Activated CD4-positive, alpha-beta T cell treated with anti-CD3 and anti-CD28 coated beads, Interleukin-2, amount 10 ng/mL, durations not matched to agents 24 days and 14 days (primary cell): ENCODE results near the gene LINGO1. TPM values are rescaled to one million over a fixed set of nuclear protein-coding genes. Genes with fewer than 3 reads are reported as not detected.
A peak's percentile ranks its signal among the peaks of the same experiment; 100 is the strongest.

Experiments used
- DNase-seq: peaks from one replicate; pipeline ENCODE4 v3.0.0; 2022
- H3K27ac Mint-ChIP-seq: one replicate; pipeline ENCODE4 v1.8.0; 2022; ENCODE audit warnings: mild to moderate bottlenecking, mixed read lengths
- H3K27me3 Mint-ChIP-seq: one replicate; pipeline ENCODE4 v1.8.0; 2022; ENCODE audit warnings: mixed read lengths
- H3K36me3 Mint-ChIP-seq: one replicate; pipeline ENCODE4 v1.8.0; 2022; ENCODE audit warnings: low read depth, mild to moderate bottlenecking, mixed read lengths
- H3K4me1 Mint-ChIP-seq: one replicate; pipeline ENCODE4 v1.8.0; 2021; ENCODE audit warnings: mixed read lengths
- H3K4me3 Mint-ChIP-seq: one replicate; pipeline ENCODE4 v1.8.0; 2022; ENCODE audit warnings: mild to moderate bottlenecking, moderate library complexity, mixed read lengths
- H3K9me3 Mint-ChIP-seq: one replicate; pipeline ENCODE4 v1.8.0; 2021; ENCODE audit warnings: mixed read lengths
- intact Hi-C: fragments of 100-400 bp; cut with micrococcal nuclease; formaldehyde crosslinking; loops from one replicate; pipeline ENCODE4 v1.15.1; 2023
- total RNA-seq: library from RNA; stranded (reverse); gene quantifications from 2 replicates; pipeline ENCODE4 v1.2.3, GENCODE V29; 2022

LINGO1 gene
- total RNA-seq, 1 donor from 2014 or later, result not detected

DNA sequence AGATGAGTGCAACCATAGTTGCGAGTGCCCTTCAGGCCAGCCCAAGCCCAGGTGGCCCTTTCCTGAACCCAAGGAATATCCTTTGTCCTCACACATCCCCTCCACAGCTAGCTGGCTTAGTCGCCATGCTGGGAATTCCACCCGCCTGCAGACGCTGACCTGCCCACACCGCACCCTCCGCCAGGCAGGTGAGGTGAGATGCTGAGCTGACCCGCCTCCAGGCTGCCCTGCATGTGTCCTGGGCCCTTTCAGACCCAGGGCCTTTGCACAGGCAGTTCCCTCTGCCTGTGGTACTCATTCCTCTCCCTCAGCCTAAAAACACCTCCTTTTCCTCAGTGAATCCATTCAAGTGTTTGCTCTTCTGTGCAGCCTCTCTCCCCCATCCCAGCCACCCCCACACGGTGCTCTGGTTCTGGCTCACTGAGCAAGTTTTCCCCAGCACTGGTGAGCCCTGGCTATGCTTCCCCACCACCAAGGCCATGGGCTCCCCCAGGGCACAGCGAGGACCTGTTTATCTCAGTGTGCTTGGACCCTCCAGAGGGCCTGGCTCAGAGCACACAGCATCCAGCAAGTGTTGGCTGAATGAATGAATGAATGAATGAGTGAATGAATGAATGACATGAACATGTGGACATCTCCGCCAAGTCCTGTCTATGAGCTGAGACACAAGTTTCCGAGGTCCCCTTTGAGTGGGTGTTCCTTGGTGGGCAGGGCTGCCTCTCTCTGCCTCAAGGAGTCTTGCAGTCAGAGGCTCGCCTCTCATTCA is 33.0 kb upstream of the LINGO1 start:
- Mint-ChIP-seq H3K9me3 (no peaks in the 10 kb centered on the region), H3K4me3 (no peak overlapping the region), H3K27me3 (peaks cover 5% of the 10 kb centered on the region), H3K4me1 (no peaks in the 10 kb centered on the region), H3K36me3 (no peaks in the 10 kb centered on the region), H3K27ac (no peak overlapping the region)
- intact Hi-C loops, result no loop called here
- DNase-seq, result no peak

GRCh38 chr15:77664428-77664827 is 31.7 kb upstream of the LINGO1 start:
- peaks cover 5% of the 10 kb centered on the region for H3K27me3 Mint-ChIP-seq
- no peaks in the 10 kb centered on the region for H3K9me3 Mint-ChIP-seq
- H3K4me1 Mint-ChIP-seq, result no peaks in the 10 kb centered on the region
- H3K27ac Mint-ChIP-seq, result no peak overlapping the region
- DNase-seq, result no peak
- H3K4me3 Mint-ChIP-seq, result no peak overlapping the region
- intact Hi-C loops, result no loop called here
- no peaks in the 10 kb centered on the region for H3K36me3 Mint-ChIP-seq

DNA sequence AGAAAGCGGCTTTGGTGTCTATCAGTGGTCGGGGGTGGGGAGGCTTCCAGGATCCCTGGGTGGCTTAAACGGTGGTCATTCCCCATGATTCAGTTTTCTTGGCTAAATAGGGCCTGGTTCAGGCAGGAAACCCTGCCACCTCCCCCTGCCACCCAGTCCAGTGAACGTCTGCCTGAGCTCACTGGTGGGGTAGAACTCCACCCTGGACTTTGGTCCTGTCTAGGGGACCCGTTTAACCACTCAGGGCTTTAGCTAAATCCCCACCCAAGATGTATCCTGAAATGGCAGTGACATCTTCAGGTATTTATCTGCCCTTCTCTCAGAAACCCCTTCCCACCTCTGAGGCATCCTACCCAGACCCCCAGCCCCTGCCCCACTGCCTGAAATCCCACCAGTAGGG is 30.5 kb upstream of the LINGO1 start:
- no peak overlapping the region for H3K27ac Mint-ChIP-seq

DNA sequence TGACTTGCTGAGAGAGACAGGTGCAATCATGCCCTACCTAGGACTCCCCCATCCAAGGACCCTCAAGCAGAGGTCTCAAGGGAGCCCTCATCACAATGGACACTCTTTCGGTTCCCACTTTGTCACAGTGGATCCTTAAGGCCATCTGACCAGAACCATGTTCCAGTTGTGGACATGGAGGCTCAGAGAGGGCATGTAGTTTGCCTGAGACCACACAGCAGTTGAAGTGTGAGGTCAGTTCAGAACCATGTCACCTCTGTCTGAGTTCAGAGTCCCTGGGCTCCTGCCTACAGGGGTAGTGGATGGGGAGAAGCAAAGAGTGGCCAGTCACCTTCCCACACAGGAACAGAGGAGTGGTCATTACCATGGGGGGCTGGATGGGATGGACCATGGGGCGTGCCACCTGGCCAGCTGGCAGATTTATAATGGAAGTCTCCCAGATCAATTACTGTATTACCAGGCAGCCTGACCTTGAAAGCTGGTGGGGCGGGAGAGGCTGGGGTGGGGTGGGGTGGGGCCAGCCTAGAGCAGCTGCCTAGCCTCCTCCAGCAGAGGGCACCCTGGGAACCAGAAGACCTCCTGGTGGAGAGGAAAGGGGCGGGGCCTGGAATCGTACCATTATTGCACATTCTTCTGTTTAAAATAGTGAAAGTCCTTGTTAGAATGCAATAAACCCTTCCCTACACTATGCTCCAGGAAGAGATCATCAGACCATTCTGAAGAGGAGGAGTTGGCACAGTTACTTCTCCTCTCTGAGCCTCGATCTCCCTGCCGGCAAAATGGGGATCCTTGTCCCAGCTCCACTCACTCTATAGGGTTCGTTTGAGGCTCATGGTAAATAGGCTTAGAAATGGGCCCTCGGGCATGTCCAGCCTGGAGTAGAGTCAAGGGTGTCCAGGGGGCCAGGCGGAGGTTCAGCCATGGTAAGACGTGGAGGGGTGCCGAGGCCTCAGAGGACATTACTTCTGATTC is 26.9 kb upstream of the LINGO1 start:
- no peaks in the 10 kb centered on the region for H3K4me1 Mint-ChIP-seq
- no peaks in the 10 kb centered on the region for H3K36me3 Mint-ChIP-seq
- H3K9me3 Mint-ChIP-seq, result no peaks in the 10 kb centered on the region
- peaks cover 5% of the 10 kb centered on the region for H3K27me3 Mint-ChIP-seq
- no peak overlapping the region for H3K4me3 Mint-ChIP-seq
- H3K27ac Mint-ChIP-seq, result no peak overlapping the region
- intact Hi-C loops, result loop anchor here (10.0 kb wide), 1 partner anchor 65 kb away; no protein-coding TSS in a partner anchor
- peak; percentile 62 for DNase-seq

More for the DNA sequence above, 30.5 kb upstream of the LINGO1 start:
- no peak overlapping the region for H3K4me3 Mint-ChIP-seq
- H3K36me3 Mint-ChIP-seq, result no peaks in the 10 kb centered on the region
- peaks cover 5% of the 10 kb centered on the region for H3K27me3 Mint-ChIP-seq
- H3K4me1 Mint-ChIP-seq, result no peaks in the 10 kb centered on the region
- intact Hi-C loops, result no loop called here
- no peak for DNase-seq
- no peaks in the 10 kb centered on the region for H3K9me3 Mint-ChIP-seq

DNA sequence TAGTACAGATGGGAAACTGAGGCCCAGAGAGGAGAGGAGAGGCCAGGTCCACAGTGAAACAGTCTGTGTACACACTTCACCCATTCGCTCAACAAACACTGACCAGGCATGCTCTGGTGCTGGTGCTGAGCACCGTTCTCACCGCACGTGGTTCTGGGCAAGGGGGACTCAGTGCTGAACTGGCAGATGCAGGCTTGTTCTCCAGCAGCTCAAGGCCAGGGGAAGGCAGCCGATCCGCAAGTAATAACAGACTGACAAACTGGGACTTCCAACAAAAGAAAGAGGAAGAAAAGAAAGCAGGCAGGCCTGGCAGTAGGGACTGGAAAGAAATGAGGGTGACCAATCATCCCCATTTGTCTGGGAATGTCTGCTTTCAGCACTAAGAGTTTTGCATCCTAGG is 25.6 kb upstream of the LINGO1 start:
- no peaks in the 10 kb centered on the region for H3K9me3 Mint-ChIP-seq
- H3K4me1 Mint-ChIP-seq, result no peaks in the 10 kb centered on the region
- H3K27ac Mint-ChIP-seq, result no peak overlapping the region
- no peaks in the 10 kb centered on the region for H3K36me3 Mint-ChIP-seq
- H3K4me3 Mint-ChIP-seq, result no peak overlapping the region
- H3K27me3 Mint-ChIP-seq, result peaks cover 10% of the 10 kb centered on the region
- DNase-seq, result no peak
- intact Hi-C loops, result loop anchor here (10.0 kb wide), 1 partner anchor 64 kb away; no protein-coding TSS in a partner anchor

- no peak overlapping the region for H3K27ac Mint-ChIP-seq
- H3K36me3 Mint-ChIP-seq, result no peaks in the 10 kb centered on the region
- H3K4me3 Mint-ChIP-seq, result no peak overlapping the region
- no peaks in the 10 kb centered on the region for H3K4me1 Mint-ChIP-seq
- no peak for DNase-seq
- intact Hi-C loops, result loop anchor here (10.0 kb wide), 1 partner anchor 63 kb away; no protein-coding TSS in a partner anchor
- no peaks in the 10 kb centered on the region for H3K9me3 Mint-ChIP-seq
- H3K27me3 Mint-ChIP-seq, result peaks cover 10% of the 10 kb centered on the region
Measured at GRCh38 chr15:77657634-77658238, 25.0 kb upstream of the LINGO1 start.

DNA sequence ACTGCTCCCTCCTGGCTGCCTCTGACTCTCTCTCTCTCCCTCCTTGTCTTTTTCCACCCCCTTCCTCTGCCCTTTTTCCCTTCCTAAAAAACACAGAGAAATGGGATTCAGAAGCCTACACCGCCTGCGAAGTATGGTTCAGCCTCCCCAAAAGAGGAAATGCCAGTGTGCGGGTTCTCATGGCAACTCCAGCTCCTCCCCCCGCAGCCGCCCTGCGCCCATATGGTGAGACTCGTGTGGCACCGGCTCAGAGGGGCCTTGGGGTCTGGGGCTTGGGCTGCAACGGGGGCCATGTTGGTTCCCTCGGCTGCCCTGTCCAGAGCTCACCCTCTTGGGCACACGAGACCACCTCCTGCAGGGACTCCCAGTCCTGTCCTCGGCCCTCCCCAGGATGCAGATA is 23.6 kb upstream of the LINGO1 start:
- H3K4me3 Mint-ChIP-seq, result no peak overlapping the region
- H3K27me3 Mint-ChIP-seq, result peaks cover 13% of the 10 kb centered on the region
- no peaks in the 10 kb centered on the region for H3K9me3 Mint-ChIP-seq
- intact Hi-C loops, result loop anchor here (10.0 kb wide), 1 partner anchor 61 kb away; no protein-coding TSS in a partner anchor
- no peak for DNase-seq
- no peaks in the 10 kb centered on the region for H3K36me3 Mint-ChIP-seq
- no peak overlapping the region for H3K27ac Mint-ChIP-seq
- H3K4me1 Mint-ChIP-seq, result no peaks in the 10 kb centered on the region

DNA sequence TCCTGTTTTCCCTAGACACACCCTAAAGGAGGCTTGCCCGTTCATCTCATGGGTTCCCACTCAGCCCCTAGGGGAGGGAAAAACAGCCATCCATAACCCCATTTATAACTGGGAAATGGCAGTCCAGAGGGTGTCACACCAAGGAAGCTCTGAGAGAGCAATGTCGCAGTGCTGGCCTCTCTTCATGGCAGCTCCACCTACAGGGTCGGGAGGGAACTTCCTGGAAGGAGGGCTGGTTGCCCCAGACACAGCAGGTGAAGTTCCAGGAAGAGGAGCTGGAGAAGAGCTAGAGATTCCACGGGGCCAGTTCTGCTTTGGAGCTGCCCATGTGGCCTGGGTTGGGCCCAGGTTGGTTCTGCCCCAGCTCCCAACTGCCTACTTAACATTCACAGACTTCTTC is 22.3 kb upstream of the LINGO1 start:
- no peak overlapping the region for H3K27ac Mint-ChIP-seq
- intact Hi-C loops, result loop anchor here (10.0 kb wide), 1 partner anchor 60 kb away; no protein-coding TSS in a partner anchor
- H3K4me3 Mint-ChIP-seq, result no peak overlapping the region
- H3K27me3 Mint-ChIP-seq, result peaks cover 14% of the 10 kb centered on the region
- no peak for DNase-seq
- H3K9me3 Mint-ChIP-seq, result no peaks in the 10 kb centered on the region
- H3K4me1 Mint-ChIP-seq, result no peaks in the 10 kb centered on the region
- no peaks in the 10 kb centered on the region for H3K36me3 Mint-ChIP-seq

DNA sequence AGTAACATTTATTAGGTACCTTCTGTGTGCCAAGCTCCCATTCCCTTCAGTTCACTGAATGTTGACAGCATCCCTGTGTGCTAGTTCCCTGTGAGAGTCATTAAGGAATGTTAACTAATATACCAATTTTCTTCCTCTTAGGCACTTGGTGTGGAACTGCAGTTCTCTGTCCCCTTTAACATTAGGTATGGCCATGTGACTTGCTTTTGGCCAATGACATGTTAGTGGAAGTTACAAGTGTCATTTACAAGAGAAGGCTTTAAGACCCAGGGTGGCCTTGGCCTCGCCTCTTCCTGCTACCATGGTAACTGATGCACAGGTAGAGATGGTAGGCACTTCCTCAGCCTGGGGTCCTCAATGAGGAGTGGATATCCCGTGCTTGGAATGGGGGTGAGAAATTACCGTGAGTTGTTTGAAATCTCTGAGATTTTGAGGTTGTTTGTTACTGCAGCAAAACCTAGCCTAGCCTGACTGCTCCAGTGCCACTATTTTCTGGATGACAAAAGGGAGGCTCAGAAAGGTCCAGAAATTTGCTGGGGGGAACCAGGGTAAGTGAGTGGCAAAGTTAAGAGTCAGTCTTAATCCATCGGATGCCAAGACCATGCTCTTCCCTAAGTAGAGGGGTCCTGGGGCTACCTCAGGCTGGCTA is 21.2 kb upstream of the LINGO1 start:
- Mint-ChIP-seq H3K27ac (no peak overlapping the region), H3K27me3 (peaks cover 15% of the 10 kb centered on the region), H3K4me1 (no peaks in the 10 kb centered on the region), H3K4me3 (no peak overlapping the region), H3K9me3 (no peaks in the 10 kb centered on the region), H3K36me3 (no peaks in the 10 kb centered on the region)
- DNase-seq, result no peak
- intact Hi-C loops, result loop anchor here (10.0 kb wide), 1 partner anchor 59 kb away; no protein-coding TSS in a partner anchor

DNA sequence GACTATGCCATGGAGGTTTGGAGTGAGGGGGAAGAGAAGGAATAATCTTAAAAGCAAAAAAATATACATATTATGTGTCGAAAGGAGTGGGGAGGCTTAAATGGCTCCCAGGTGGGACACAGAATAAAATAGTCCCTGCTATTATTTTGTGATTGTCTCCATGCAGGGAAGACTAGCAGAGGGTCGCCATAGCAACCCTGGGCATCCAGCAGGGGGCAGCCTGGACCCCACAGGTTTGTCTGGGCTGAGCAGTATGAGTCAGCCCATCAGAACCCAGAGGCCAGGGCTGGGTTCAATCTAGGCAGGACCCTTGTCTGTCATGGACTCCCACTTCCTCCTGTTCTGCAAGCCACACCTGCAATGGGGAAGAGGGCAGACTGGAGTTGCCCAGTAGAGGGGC is 17.6 kb upstream of the LINGO1 start:
- Mint-ChIP-seq H3K36me3 (no peaks in the 10 kb centered on the region), H3K9me3 (no peaks in the 10 kb centered on the region), H3K27me3 (peaks cover 12% of the 10 kb centered on the region), H3K27ac (no peak overlapping the region), H3K4me1 (no peaks in the 10 kb centered on the region), H3K4me3 (no peak overlapping the region)
- intact Hi-C loops, result loop anchor here (10.0 kb wide), 1 partner anchor 55 kb away; no protein-coding TSS in a partner anchor
- no peak for DNase-seq

- no peaks in the 10 kb centered on the region for H3K9me3 Mint-ChIP-seq
- intact Hi-C loops, result loop anchor here (10.0 kb wide), 1 partner anchor 55 kb away; no protein-coding TSS in a partner anchor
Measured at GRCh38 chr15:77649610-77650009, 16.9 kb upstream of the LINGO1 start.

DNA sequence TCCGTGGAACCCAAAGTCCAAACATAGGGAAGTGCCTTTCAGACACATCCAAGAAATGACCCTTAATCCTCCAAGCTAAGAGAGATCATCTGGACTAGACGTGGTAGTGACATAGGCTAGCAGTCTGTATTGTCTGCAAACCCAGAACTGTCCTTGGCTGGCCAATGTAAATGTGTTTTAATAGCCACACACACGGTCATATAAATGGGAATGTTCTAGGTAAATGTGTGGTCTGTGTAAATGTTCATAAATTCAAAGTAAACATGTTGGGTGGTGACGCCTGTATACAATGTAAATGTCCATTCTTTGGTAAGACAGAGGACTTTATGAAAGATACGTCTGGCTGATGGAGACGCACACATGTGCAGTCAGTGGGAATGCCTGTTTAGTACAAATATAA is 16.3 kb upstream of the LINGO1 start:
- no peak for DNase-seq
- Mint-ChIP-seq H3K4me1 (no peaks in the 10 kb centered on the region), H3K27ac (no peak overlapping the region), H3K36me3 (no peaks in the 10 kb centered on the region), H3K27me3 (peaks cover 12% of the 10 kb centered on the region), H3K4me3 (no peak overlapping the region), H3K9me3 (no peaks in the 10 kb centered on the region)
- intact Hi-C loops, result no loop called here

More at GRCh38 chr15:77649610-77650009, 16.9 kb upstream of the LINGO1 start:
- H3K36me3 Mint-ChIP-seq, result no peaks in the 10 kb centered on the region
- H3K4me3 Mint-ChIP-seq, result no peak overlapping the region
- H3K27ac Mint-ChIP-seq, result no peak overlapping the region
- peaks cover 12% of the 10 kb centered on the region for H3K27me3 Mint-ChIP-seq
- no peaks in the 10 kb centered on the region for H3K4me1 Mint-ChIP-seq
- DNase-seq, result no peak

GRCh38 chr15:77647961-77648360 is 15.2 kb upstream of the LINGO1 start:
- peaks cover 6% of the 10 kb centered on the region for H3K27me3 Mint-ChIP-seq
- H3K4me3 Mint-ChIP-seq, result no peak overlapping the region
- H3K4me1 Mint-ChIP-seq, result no peaks in the 10 kb centered on the region
- intact Hi-C loops, result no loop called here
- DNase-seq, result no peak
- no peak overlapping the region for H3K27ac Mint-ChIP-seq
- H3K36me3 Mint-ChIP-seq, result no peaks in the 10 kb centered on the region
- H3K9me3 Mint-ChIP-seq, result no peaks in the 10 kb centered on the region
